Measurements from ENCODE around the gene FRG2C.
"Not testable (repeated sequence)": the region's sequence is repeated elsewhere in the genome, so short reads cannot be mapped to it uniquely, and the experiment has no call there.

DNA sequence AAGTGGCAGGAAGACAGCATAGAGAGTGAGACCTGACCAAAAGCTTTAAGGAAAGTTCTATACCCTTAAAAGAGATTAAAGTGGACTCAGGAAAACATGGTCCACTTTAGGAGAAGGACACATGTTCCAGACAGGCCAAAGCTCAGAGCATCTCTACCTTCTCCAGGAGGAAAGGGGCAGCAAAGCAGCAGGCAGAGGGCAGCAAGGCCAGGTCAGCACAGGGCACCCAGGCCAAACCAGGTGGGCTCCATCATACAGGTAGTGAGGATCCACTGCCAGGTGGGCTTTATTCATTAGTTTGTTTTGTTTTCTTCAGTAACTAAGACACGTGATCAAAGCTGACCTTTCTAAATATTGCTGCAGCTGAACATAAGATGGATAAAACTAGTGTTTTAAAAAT, 19.8 kb downstream of the FRG2C start:
- TF ChIP-seq, protein P1, sequence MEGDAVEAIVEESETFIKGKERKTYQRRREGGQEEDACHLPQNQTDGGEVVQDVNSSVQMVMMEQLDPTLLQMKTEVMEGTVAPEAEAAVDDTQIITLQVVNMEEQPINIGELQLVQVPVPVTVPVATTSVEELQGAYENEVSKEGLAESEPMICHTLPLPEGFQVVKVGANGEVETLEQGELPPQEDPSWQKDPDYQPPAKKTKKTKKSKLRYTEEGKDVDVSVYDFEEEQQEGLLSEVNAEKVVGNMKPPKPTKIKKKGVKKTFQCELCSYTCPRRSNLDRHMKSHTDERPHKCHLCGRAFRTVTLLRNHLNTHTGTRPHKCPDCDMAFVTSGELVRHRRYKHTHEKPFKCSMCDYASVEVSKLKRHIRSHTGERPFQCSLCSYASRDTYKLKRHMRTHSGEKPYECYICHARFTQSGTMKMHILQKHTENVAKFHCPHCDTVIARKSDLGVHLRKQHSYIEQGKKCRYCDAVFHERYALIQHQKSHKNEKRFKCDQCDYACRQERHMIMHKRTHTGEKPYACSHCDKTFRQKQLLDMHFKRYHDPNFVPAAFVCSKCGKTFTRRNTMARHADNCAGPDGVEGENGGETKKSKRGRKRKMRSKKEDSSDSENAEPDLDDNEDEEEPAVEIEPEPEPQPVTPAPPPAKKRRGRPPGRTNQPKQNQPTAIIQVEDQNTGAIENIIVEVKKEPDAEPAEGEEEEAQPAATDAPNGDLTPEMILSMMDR (IDR thresholded peaks at IDR 0.05 in 4 of 5, conservative IDR thresholded peaks at IDR 0.05 in 1 of 5) = not testable (repeated sequence)
- not testable (repeated sequence) for TF ChIP-seq POLR2A (IDR thresholded peaks at IDR 0.05)
